Hindlimb muscle (tissue), 1 donor: ENCODE results near the gene USP3. TPM values are rescaled to one million over a fixed set of nuclear protein-coding genes. Genes with fewer than 3 reads are reported as not detected.
"Not testable (repeated sequence)": the region's sequence is repeated elsewhere in the genome, so short reads cannot be mapped to it uniquely, and the experiment has no call there.

Source experiments
- DNase-seq: peaks from one replicate; pipeline ENCODE4 v3.0.0-alpha.2; 2013
- polyA plus RNA-seq: library from polyadenylated mRNA; unstranded; fragments of 120-200 nt; gene quantifications from one replicate; pipeline ENCODE4 v1.2.1, GENCODE V29; 2013; ENCODE audit not compliant: insufficient read length

Gene USP3
- polyA plus RNA-seq, 1 donor, result 26.4 TPM

GRCh38 chr15:63513728-63514127 is 9.3 kb downstream of the USP3 start:
- DNase-seq, result no peak

- DNase-seq, result no peak
Measured at GRCh38 chr15:63514531-63514943, 10.1 kb downstream of the USP3 start.

GRCh38 chr15:63517202-63517601 is 12.8 kb downstream of the USP3 start:
- DNase-seq, result no peak

DNA sequence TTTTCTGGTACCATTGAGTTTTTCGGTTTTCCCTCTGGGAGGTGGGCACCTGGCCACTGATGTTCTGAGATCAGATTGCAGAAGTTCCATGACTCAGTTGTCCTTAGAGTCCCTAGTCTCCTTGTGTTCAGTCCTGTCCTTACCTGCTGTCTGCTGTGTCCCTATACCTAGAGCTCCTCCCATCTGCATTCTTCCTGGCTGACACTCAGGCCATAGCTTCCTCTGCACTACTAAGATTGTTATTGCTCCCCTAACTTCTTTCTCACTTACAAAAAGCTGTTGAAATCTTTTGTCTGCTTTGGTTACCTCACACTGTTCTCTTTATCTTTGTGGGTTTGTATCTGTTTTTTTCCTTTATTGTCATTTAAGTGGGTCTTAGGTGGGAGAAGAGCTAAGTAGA is 13.2 kb downstream of the USP3 start:
- no peak for DNase-seq

GRCh38 chr15:63519041-63519440 is 14.6 kb downstream of the USP3 start:
- no peak for DNase-seq

GRCh38 chr15:63519548-63520178 is 15.3 kb downstream of the USP3 start:
- no peak for DNase-seq

- not testable (repeated sequence) for DNase-seq
Measured at GRCh38 chr15:63520462-63520861, 16.1 kb downstream of the USP3 start.

DNA sequence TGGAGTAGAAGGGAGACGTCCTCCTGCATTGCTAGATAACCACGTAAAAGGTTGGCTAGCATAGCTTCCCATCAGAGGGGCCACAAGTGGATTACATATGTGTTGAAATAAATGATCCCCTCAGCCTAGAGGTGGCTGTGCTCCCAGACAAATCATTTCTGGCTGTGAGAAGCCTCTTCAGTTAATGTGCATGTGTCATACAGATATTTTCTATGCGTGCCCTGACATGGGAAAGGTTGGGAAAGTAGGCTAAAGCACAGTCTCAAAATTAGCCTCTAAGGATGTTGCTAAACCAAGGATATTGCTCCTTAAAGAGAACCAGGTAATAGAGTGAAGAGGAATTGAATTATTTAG is 17.8 kb downstream of the USP3 start:
- no peak for DNase-seq

- no peak for DNase-seq
Measured at GRCh38 chr15:63523306-63523990, 19.1 kb downstream of the USP3 start.

DNA sequence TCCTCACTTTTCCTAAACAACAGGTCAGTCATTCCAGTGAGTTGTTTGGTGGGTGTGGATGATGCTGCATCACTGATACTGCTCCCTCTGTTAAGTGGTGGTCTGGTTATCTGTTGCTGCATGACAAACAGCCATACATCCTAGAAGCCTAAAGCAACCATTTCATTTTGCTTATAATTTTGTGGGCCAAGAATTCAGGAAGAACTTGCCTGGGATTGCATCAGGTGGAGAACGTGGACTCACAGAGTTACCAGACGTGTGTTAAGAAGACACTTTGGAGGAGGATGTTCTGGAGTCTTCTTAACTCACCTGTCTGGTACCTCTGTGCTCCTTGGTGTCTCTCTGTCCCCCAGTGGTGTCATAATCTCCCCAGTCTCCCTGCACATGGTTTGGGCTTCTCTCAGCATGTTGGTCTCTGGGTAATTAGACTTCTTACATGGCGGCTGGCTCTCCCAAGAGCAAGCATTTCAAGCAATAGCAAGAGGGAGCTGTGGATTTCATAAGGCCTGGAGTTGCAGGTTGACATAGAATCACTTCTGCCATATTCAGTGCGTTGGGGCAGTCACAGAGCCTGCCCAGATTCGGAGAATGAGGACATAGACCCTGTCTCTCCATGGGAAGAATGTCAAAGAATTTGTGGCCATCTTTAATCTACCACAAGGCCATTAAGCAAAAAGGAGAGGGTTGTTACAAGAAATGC is 20.1 kb downstream of the USP3 start:
- DNase-seq, result no peak

DNA sequence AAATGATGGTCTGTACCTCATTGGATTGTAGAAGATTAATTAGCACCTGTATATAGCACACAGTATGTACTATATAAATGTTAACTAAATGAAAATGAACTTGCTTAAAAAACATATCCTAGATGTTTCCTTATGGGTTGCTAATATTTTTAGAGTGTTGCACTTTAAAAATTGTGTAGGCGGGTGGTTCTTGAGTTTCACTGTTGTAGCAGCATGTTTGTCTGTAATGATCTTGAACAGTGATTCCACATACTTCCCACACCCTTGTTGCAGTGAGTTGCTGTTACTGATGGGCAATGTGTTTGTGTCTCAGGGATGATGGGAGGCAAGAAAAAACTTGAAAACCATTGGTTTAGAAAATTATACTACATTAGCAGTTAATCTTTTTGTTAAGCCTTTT is 22.0 kb downstream of the USP3 start:
- DNase-seq, result no peak

DNA sequence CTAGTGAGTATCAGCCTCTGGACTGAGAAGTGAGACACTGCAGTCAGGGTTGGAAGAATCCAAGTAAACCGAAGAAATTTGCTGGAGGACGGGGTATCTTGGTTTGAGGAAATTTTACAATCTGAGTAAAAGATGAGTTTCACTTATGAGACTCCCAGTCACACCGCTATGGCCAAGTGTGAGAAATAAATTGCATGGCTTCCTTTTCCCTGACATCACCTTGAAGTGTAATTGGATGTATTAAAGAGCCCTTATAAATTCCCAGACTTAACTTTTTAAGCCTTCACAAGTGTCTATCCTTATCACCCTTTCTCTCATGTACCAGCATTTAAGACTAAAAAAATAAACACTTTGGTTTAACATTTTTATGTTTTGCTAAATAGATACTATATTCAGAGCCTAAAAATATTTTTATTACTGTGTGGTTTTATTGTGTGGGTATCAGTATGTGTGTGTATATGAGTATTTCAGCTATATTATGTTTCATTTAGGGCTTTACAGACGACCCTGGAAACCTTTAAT is 23.8 kb downstream of the USP3 start:
- DNase-seq, result no peak

GRCh38 chr15:63530235-63530634 is 25.8 kb downstream of the USP3 start:
- no peak for DNase-seq

DNA sequence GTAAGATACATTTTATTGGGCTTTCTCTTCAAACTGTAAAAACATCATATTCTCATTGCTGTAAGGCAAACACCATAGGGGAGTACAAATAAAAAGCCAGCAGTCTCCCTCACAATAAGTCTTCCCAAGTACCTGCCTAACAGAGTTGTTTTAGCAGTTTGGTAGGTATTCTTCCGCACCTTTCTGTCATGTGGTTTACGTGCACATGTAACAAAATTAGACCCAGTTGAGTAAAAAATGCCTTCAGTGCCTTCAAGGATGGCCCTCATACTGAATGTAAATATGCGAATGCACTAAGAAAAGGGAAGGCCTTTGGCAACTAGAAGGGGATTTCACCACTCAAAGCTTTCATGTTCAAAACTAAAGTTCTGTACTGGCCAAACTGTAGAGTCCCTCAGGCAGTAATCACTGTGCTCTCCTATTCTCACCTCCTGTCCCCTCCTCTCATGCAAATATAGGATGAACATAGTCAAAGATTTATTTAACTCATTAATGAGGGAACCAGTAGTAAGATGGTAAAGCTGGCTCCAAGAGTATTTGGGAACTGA is 26.4 kb downstream of the USP3 start:
- DNase-seq, result no peak

DNA sequence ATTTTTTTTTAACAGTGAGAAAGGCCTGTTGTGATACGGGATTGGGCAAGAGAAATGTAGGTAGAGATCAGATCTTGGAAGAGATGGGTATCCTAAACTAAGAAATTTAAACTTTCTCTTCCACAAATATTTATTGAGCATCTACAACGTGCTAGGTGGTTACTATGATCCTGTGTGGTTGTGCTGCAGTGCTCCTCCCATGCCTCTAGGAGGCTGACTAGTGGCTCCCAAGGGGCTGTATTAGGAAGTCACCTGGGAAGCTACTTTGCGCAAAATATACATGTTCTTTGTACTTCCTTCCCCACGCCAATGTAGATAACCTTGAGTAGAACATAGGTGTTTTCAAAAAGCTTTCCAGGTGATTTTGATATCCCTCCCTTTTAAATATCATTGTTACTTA is 27.2 kb downstream of the USP3 start:
- DNase-seq, result no peak

- no peak for DNase-seq
Measured at GRCh38 chr15:63532307-63532744, 27.9 kb downstream of the USP3 start.

DNA sequence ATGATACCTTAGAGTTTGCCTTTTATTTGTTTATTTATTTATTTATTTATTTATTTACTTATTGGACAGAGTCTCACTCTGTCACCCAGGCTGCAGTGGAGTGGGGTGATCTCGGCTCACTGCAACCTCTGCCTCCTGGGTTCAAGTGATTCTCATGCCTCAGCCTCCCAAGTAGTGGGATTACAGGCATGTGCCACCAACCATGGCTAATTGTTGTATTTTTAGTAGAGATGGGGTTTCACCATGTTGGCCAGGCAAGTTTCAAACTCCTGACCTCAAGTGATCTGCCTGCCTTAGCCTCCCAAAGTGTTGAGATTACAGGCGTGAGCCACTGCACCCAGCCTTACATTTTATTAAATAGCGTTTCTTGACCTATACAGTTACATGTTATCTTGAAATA is 30.5 kb downstream of the USP3 start:
- DNase-seq, result not testable (repeated sequence)

- no peak for DNase-seq
Measured at GRCh38 chr15:63535689-63536088, 31.3 kb downstream of the USP3 start.

DNA sequence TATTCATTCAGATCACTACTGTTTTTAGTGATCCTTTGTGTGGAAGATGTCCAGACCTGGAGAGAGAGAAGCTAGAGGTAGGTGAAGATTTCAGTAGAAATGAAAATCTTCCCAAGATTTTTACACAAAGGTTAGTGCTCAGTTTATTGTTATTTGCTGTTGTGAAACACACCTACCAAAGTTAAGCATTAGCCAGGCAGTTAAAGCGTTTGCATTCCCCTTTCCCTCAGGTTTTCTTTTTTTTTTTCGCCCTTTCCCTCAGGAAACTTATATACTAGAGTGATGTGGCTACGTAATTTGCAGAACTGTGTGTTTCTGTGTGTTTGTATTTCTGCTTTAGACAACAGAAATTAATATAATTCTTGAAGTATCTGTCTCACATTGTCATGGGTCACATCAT is 34.5 kb downstream of the USP3 start:
- DNase-seq, result no peak

GRCh38 chr15:63539521-63539920 is 35.1 kb downstream of the USP3 start:
- no peak for DNase-seq

- no peak for DNase-seq
Measured at GRCh38 chr15:63539998-63540397, 35.6 kb downstream of the USP3 start.

GRCh38 chr15:63540449-63540848 is 36.1 kb downstream of the USP3 start:
- no peak for DNase-seq

GRCh38 chr15:63544258-63545026 is 40.0 kb downstream of the USP3 start:
- no peak for DNase-seq
